Fibroblast of pulmonary artery (primary cell): ENCODE measurements around the gene THRA.

Experiments used
- DNase-seq: peaks from one replicate; pipeline ENCODE4 v3.0.0-alpha.2; 2010; ENCODE audit warnings: low read depth
- H3K4me3 ChIP-seq: replicated peaks from 2 replicates; pipeline ENCODE4 v1.5.1; 2011; ENCODE audit warnings: low read depth, mild to moderate bottlenecking, control low read depth, low read length, moderate library complexity
- CTCF ChIP-seq: IDR thresholded peaks from 2 replicates; pipeline ENCODE4 v1.5.1; 2011; ENCODE audit warnings: mild to moderate bottlenecking, control low read depth, low read length, inconsistent platforms; ENCODE audit errors: missing control alignments

THRA gene

GRCh38 chr17:40087049-40087794 lies 24.5 kb downstream of the THRA start:
- H3K4me3 ChIP-seq = no peak overlapping the region
- no peak for DNase-seq

GRCh38 chr17:40087903-40088718 lies 25.3 kb downstream of the THRA start:
- no peak overlapping the region for H3K4me3 ChIP-seq
- no peak for TF ChIP-seq CTCF
- DNase-seq = no peak

More at GRCh38 chr17:40087049-40087794, 24.5 kb downstream of the THRA start:
- TF ChIP-seq CTCF = no peak

GRCh38 chr17:40089077-40089895 lies 26.5 kb downstream of the THRA start:
- DNase-seq = no peak
- TF ChIP-seq CTCF = no peak
- H3K4me3 ChIP-seq = no peak overlapping the region

- DNase-seq = no peak
- no peak overlapping the region for H3K4me3 ChIP-seq
- TF ChIP-seq CTCF = no peak
Observed at GRCh38 chr17:40090237-40091119, 27.7 kb downstream of the THRA start.

GRCh38 chr17:40091691-40092397 lies 29.1 kb downstream of the THRA start:
- TF ChIP-seq CTCF = no peak
- DNase-seq = no peak
- no peak overlapping the region for H3K4me3 ChIP-seq

- no peak overlapping the region for H3K4me3 ChIP-seq
- no peak for TF ChIP-seq CTCF
- no peak for DNase-seq
Observed at GRCh38 chr17:40092581-40092980, 29.8 kb downstream of the THRA start.
